ENCODE data around the gene KRTAP5-5.
"Not testable (repeated sequence)": the region's sequence is repeated elsewhere in the genome, so short reads cannot be mapped to it uniquely, and the experiment has no call there.

The KRTAP5-5 gene

GRCh38 chr11:1660111-1660867, 30.7 kb downstream of the KRTAP5-5 start:
- DNase-seq: no peak

- DNase-seq: not testable (repeated sequence)
These were observed 32.1 kb downstream of the KRTAP5-5 start for GRCh38 chr11:1661454-1662269.

- DNase-seq: not testable (repeated sequence)
These were observed 33.2 kb downstream of the KRTAP5-5 start for GRCh38 chr11:1662699-1663283.

GRCh38 chr11:1665313-1665712, 35.7 kb downstream of the KRTAP5-5 start:
- DNase-seq: no peak

GRCh38 chr11:1667121-1667850, 37.7 kb downstream of the KRTAP5-5 start:
- DNase-seq: no peak

GRCh38 chr11:1667906-1668305, 38.3 kb downstream of the KRTAP5-5 start:
- DNase-seq: no peak

- DNase-seq: no peak
These were observed 39.4 kb downstream of the KRTAP5-5 start for GRCh38 chr11:1668911-1669473.

GRCh38 chr11:1669546-1670218, 40.1 kb downstream of the KRTAP5-5 start:
- DNase-seq: no peak

- not testable (repeated sequence) for DNase-seq
These were observed 40.9 kb downstream of the KRTAP5-5 start for GRCh38 chr11:1670457-1670856.

GRCh38 chr11:1670905-1671371, 41.4 kb downstream of the KRTAP5-5 start:
- no peak for DNase-seq

- no peak for DNase-seq
These were observed 42.1 kb downstream of the KRTAP5-5 start for GRCh38 chr11:1671658-1672057.

GRCh38 chr11:1672613-1673350, 43.2 kb downstream of the KRTAP5-5 start:
- DNase-seq: no peak

- no peak for DNase-seq
These were observed 44.0 kb downstream of the KRTAP5-5 start for GRCh38 chr11:1673446-1674172.

- DNase-seq: no peak
These were observed 44.9 kb downstream of the KRTAP5-5 start for GRCh38 chr11:1674173-1675131.

- DNase-seq: no peak
These were observed 46.1 kb downstream of the KRTAP5-5 start for GRCh38 chr11:1675536-1676228.

- no peak for DNase-seq
These were observed 46.7 kb downstream of the KRTAP5-5 start for GRCh38 chr11:1676229-1676740.

GRCh38 chr11:1679881-1680280, 50.3 kb downstream of the KRTAP5-5 start:
- no peak for DNase-seq
